SW480 (cell line): Measurements from ENCODE around the gene NHEJ1.

Experiments
- DNase-seq: peaks from one replicate; pipeline ENCODE4 v3.0.0-alpha.2; 2016; ENCODE audit warnings: low spot score

NHEJ1 gene

DNA sequence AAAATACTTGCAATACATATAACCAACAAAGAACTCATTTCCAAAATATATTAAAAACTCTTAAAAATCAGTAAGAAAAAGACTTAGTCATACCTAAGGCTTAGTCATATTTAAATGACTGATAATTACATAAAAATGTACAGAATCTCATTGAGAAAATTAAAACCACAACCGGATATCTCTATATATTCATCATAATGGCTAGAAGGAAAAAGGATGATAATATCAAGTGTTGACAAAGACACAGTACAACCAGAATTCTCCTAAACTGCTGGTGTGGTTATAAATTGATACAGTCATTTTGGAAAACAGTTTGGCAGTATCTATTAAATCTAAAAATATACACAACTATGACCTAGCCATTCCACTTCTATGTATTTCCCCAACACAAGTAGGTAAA lies 72.8 kb downstream of the NHEJ1 start:
- no peak for DNase-seq

DNA sequence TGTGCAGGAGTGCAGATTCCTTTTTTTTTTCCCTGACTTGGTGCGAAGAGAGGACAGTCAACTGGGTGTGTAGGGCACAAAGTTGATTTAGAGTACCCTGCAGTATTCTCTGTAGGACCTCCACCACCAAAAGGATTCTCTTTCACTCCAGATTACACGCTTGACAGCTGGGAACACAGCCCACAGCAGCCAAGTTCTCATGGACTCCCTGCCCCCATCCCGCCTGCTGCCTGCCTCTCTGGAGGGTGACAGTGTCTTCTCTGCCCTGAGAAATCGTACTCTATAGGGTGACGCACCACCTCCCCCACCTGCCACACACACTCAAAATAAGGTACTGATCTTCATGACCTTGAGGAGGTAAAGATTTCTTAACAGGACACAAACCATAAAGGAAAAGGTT lies 73.3 kb downstream of the NHEJ1 start:
- DNase-seq, result no peak

DNA sequence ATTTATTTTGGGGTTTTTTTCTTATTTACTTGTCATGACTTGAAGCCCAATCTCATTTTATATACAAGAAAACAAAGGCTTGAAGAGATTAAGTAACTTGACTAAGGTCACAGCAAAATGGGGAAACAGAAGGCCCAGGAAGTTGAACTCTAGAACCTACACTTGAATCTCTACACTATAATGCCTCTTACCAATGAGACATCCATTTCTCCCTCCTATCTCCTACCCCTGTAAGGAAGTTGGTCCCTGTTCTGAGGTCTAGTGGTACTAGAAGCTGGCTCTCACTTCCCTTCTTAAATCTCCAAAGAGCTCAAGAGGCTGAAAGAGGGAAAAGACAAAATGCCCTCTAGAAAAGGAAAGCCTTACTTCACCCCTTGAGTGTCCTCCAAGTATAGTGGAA lies 74.4 kb downstream of the NHEJ1 start:
- no peak for DNase-seq

DNA sequence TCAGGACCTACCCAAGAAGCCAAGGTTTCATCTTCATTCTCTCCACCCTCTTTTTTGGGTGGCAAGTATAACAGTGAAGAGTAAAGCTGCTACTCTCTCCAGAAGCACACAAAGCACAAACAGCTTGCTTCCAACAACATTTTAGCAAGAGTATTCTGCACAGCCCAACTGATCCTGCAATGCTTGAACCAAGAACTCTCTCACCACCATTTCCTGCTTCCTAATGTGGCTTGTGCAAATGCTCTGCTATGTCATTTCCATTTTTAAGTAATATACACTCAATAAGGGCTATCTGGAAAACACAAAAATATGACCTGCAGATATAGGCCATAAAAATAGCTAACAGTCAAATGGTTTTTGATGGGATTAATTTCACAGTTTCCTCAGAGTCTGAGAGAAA lies 75.8 kb downstream of the NHEJ1 start:
- no peak for DNase-seq

DNA sequence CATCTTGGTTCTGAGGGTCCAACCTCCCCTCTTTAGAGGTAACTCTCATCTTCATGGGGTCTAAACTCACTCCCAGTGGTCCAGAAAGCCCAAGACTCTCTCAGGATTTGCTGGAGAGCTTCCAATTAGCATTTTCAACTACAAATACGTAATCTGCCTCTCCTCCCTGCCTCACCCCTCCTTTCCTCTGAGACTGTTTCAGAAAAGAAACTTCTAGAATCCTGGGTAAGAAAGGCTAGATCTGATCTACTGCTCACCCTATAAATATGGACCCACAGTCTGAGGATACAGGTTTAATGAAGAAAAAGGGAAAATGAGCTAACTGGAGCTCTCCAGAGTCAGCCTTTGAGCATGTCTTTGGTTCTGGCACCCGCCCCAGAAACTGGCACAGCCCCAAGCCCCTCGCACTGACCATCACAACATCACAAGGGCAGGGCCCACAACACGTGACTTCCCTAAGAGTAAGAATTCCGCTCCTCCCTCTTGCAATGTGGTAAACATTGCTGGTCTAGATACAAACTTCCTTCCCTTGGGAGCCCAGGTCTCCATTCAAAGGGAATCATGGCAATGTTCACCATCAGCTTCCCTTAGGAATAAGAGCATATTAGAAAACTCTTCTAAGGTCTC lies 78.2 kb downstream of the NHEJ1 start:
- DNase-seq, result no peak

DNA sequence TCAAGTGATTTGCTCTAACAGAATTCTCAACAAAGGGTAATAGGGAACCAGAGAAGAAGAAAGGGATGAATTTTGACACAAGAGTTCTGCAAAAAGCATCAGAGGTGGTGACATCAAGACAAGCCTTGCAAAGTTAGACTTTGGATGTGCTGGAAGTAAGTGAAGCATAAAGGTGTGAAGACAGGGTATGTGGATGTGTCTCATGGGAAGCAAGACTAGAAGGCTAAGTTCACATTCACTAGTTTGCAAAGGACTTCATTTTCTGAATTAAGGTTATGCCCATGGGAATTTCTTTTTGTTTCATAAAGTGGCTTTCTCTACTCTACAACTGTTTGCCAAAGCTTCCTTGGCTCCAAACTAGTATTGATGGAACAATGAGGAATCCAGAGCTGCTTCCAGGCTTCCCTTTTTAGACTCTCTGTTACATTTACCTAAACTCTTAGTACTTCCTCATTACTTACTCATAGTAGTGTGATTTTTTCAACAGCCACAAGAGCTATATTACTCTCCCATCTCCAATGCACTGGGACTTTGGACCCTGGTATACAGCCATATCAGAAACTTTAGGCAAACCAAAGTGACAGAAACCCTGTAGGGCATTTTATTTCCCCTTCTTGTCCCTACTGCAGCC lies 78.8 kb downstream of the NHEJ1 start:
- no peak for DNase-seq

DNA sequence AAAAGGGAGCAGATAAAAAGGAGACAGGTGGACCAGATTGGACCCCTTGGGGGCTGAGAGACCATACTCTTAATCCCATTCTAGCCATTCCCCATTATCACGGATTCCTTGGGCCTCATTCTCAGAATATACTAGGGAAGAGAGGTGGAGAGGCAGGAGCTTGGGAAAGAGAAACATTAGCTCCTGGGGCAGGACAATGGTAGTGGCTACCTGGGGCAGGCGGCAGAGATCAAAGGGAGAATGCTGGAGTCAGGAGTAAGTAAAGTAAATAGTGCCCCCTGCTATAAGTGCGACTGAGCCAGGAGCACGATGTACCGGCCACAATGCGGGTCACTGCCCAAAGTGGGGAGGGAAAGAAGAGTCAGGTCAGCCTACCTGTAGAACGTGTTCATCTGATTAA lies 79.5 kb downstream of the NHEJ1 start:
- DNase-seq, result peak; percentile 49

DNA sequence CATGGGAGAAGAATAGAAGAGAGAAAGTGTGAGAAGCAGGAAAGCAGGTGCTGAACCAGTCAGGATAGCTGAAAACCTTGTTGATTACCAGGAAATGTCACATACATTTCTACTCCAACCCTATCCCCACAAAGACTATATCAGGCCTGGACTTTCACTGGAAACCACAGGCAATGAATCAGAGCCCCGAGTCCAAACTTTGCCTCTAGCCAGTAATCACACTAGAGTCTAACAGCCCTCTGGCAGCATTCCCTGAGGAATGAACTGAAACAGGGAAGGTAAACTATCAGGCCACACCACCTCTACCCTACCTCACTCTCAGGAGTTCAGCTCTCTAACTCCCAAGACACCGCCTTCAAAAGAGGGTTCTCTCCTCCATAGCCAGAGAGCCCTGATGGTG lies 81.2 kb downstream of the NHEJ1 start:
- no peak for DNase-seq

DNA sequence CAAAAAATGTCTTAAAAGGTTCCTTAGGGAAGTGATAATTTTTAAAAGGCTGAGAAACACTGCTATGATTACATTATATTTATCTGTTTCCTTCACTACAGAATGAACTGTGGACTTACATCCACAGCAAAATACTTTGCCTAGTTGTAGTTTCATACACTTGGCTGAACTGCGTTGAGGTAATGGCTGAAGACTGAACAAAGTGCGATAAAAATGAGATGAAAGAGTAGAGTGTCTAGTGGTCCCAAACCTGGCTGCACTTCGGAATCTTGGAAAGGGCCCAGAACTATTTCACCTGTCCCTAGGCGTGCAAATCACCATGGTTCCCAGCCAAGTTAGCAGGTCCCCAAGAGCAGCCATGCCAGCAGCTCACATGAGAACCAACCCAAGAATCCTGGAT lies 81.7 kb downstream of the NHEJ1 start:
- no peak for DNase-seq

DNA sequence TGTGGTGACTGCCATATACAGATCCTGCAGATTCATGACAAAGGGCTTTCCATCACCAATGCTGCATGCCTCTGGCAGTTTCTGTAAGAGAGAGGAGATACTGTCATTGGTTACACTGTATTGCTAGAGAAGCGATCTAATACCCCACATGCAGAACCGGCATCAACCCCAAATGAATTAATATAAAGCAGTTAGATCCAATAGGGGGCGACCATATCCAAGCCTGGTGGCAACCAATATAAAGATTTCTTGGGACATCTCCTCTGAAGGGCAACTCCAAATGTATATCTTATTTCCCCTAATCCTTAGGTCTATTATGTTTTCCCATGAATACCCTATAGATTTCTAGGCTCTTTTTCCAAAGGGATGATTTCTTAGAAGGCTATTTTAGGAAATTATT lies 82.5 kb downstream of the NHEJ1 start:
- no peak for DNase-seq

DNA sequence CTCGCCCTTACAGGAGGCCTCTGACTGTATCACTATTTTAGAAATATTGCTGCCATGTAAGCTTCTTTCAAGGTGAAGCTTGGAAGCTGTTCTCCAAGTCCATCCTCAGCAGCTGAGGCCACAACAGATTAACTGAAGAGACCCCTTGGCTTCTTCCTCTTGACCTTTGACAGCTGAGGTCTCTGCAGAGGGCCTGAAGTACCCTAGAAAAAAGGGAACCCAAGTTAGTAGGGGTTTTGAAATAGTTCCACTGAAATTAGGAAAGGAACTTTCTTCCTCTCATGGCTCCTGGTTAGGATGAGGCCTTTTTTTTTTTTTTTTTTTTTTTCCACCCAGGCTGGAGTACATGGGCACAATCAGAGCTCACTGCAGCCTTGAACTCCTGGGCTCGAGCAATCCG lies 84.4 kb downstream of the NHEJ1 start:
- no peak for DNase-seq

DNA sequence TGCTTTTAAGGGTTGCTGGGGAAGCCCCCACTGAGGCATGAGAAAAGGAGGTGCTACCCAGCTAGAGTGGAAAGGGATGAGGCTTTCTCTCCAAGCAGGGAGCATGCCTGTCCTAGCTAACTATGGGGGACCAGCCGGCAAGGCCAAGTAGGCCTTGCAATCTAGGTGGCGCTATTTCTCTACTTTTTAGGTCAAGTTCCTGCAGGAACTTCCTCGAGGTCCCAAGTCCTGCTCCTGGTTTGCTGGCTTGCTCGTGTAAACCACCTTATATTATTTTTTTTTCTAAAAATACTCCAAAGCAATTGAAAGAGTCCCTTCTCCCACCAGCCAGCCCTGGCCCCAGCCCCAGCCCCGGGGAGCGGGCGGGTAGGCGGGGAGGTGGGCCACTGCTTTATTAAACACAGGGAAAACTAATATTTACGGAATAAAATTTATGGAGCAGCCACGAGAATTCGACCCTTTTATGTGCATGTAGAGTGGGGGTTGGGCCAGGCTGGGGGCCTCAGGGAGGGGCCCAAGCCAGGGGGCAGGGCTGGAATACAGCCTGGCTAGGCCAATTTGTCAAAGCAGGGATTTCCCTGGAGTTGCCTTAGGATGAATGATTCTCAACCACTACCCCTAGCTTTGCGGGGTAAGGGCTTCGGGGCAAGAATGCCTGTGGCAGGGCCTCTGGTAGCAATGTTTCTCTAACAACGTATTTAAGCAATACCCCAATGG lies 87.0 kb downstream of the NHEJ1 start:
- peak; percentile 72 for DNase-seq

DNA sequence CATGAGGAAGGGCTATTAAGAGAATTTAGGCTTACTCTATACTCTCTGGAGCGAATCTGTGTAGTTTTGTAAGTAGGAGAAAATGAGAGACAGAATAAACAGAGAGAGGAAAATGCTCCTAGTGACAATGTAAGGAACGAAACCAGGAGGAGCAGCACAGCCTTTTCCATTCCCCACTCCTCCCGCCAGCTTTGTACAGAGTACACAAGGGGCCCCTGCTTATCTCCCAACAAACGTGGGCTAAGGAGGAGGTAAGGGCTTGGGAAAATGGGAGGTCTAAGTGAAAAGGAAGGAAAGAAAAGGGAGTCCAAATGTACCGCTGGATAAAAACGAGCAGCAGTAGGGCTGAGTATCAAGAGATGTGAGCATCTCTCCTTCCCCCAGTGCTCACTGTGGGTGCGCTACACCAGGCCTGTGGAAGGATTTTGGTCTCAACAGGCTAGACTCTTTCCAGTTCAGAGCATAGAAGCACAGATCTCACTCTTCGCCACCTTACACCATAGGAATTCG lies 87.8 kb downstream of the NHEJ1 start:
- DNase-seq, result no peak

DNA sequence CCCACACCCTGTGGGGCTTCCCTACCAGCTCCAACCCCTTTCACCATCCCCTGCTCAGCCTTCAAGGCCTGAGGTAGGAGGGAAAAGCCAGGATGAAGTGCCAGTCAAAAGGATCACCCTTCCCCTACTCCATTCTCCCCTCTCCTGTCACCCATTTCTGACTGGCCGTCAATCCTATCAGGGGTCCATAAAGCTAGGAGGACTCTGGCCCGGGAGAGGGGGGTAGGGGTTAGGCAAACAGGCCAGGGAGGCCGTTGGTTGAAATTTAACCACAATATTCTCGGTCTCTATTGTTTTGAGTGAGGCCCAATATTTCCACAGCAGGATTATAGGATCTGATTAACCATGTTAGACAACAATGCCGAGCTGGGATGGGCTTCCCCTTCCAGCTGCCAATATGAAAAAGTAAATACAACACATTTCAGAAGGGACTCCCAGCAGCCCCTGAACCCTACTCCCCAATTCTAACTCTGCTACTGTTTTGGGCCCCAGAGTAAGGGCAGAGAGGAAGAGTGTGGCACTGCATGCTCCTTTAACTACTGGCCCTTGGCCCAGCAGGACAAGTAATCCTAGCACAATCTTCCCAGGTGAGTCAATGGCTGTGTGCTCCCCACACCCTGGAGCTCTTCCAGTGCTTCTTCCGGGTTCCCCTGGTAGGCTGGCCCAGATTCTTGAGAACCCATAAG lies 89.3 kb downstream of the NHEJ1 start:
- no peak for DNase-seq

DNA sequence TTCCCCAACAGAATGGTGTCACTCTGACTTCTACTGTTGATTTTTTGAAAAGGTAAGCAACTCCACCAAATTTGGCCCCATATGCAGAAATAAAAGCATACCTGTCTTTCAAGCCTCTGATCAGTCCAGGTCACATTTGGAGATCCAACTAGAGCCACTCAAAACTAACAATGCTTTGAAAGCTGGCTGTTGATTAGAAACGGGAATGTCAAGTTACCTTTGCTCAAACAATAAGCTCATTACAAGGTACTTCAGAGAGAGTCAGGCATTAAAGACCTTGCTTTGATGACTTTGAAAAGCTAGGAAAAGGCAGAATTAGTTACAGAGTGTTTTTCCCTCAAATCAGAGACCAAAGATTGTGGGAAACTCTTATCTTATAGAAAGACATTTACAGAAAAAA lies 95.1 kb downstream of the NHEJ1 start:
- no peak for DNase-seq

DNA sequence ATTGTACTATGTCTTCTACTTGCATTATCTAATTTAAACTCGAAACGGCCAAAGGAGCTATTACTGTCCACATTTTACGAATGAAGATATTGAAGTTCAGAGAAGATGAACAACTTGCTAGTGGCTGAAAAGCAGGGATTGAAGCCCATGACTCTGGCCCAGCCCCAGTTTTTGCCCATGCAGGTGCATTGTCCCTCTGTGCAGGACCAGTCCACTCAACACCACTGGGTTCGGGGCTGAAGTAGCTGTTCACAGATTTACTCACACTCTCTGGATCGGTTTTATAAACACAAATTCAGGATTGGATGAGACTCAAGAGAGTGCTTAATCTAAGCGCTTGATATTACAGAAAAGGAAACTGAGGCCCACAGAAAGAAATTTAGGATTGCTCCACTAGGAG lies 98.5 kb downstream of the NHEJ1 start:
- no peak for DNase-seq

DNA sequence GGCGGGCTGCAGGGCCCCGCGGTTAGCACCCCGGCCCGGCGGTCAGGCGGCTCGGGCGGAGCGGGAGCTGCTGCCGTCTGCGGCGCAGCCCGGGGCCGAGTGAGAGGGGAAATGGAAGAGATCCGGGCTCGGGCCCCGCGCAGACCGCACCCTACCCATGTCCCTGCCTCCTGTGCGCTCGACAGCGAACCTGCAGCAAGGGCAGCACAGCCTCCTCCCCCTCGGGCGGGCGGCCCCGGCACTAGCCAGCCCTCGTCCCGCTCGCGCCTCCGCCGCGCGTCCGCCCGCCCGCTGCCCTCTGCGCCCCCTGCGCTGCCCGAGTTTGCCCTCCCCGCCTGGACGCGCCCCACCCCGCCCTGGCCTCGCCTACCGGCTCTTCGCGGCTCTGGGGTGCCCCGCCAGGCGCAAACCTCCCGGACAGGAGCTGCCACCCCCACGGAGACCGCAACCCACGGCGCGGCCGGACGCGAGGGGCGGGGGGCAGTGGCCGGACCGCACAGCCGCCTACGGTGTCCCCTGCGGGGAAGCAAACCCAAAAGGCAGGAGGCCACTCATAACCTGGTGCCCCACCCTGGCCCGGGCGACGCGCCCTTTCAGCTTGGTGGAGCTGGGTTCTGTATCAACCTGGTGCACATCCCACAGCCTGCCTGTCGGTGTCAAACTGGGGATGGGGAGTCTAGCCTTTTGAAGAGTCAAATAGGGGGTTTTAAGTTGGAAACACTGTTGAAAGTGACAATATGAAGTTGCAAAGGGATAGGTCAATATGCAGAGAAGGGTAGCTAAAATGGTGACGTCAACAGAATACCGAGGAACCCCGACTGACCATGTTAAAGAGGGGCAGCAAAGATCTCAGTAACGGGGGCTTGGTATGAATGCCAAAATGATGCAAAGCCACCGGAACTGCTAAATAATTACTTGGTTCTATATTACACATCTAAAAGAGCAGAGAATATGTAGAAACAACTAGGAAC lies 99.5 kb downstream of the NHEJ1 start, which contains the start of gene IHH:
IHH (minus strand) TSS at position 101 of the 971 bp plus-strand sequence. CDS start 454 bp downstream, outside the sequence.
- DNase-seq, result no peak

DNA sequence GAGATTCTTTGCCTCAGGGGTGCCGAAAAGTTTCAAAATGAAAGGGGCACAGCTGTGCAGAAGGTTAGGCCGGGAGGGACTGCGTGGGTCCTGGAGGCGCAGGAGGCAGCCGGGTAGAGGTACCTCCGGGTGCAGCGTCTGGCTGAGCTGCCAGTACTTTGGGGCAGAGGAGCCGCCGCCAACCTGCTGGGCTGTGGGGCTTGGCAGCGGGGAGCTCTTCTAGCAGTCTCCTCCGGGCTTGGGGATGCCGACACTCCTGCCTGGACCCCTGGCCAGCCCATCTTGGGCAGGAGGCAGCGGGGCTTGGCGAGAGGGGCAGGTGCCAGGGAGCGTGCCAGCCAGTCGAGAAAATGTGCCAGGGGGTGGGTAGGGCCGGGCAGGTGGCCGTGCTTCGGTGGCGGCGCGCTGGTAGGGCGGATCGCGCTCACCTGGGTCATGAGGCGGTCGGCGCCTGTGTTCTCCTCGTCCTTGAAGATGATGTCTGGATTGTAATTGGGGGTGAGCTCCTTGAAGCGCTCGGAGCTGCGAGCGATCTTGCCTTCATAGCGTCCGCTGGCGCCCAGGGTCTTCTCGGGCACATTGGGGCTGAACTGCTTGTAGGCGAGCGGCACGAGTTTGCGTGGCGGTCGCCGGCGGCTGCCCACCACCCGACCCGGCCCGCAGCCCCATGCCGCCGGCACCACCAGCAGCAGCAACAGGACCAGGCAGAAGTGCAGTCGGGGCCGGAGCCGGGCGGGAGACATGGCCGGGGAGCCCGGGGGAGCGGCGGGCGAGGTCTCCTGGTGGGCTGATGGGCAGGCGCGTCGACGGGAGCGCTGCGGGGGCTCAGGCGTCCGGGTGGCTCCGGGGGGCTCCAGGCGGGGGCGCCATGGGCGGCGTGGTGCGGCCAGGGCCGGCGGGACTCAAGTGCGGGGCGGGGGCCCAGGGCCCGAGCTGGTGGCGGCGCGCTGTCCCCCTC lies 100.6 kb downstream of the NHEJ1 start:
- peak; percentile 33 for DNase-seq

DNA sequence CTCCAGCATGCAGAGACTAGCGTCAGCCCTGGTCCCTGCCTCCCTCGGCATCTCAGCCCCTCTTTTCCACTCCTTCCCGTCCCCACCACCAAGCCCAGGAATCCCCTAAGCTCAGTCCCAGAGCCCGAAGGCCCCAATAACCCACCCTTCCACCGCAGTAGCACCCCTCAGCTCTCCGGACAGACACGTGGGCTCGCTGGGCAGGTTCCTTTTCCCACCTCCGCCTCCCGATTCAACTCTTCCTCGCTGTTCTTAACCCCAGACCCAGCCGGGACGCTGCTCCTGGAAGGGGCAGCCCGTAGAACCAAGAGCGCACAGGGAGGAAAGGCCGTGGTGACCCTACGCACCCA lies 101.3 kb downstream of the NHEJ1 start:
- DNase-seq, result no peak
